ENCODE results near the gene TAOK2.
"Not testable (repeated sequence)": the region's sequence is repeated elsewhere in the genome, so short reads cannot be mapped to it uniquely, and the experiment has no call there.

The TAOK2 gene

GRCh38 chr16:30025574-30025973 lies 51.9 kb downstream of the TAOK2 start:
- FAIRE-seq: no peak

GRCh38 chr16:30026449-30026848 lies 52.8 kb downstream of the TAOK2 start:
- no peak for FAIRE-seq

GRCh38 chr16:30027588-30028437 lies 54.1 kb downstream of the TAOK2 start:
- FAIRE-seq: no peak

GRCh38 chr16:30028438-30029076 lies 54.9 kb downstream of the TAOK2 start:
- no peak for FAIRE-seq

- FAIRE-seq: no peak
These were observed 56.5 kb downstream of the TAOK2 start for GRCh38 chr16:30030011-30030685.

- FAIRE-seq: no peak
These were observed 57.3 kb downstream of the TAOK2 start, which contains the start of gene TLCD3B for GRCh38 chr16:30030841-30031413. TLCD3B (minus strand) TSS chr16:30031271; CDS start chr16:30030527, 744 bp downstream.

GRCh38 chr16:30031477-30031918 lies 57.8 kb downstream of the TAOK2 start:
- FAIRE-seq: no peak

- no peak for FAIRE-seq
These were observed 58.6 kb downstream of the TAOK2 start for GRCh38 chr16:30032083-30032819.

- FAIRE-seq: no peak
These were observed 59.6 kb downstream of the TAOK2 start for GRCh38 chr16:30033270-30033669.

- FAIRE-seq: no peak
These were observed 66.6 kb downstream of the TAOK2 start for GRCh38 chr16:30040221-30040620.

GRCh38 chr16:30040690-30041089 lies 67.0 kb downstream of the TAOK2 start:
- FAIRE-seq: not testable (repeated sequence)

GRCh38 chr16:30041841-30042240 lies 68.2 kb downstream of the TAOK2 start:
- FAIRE-seq: no peak

All from colon (tissue), 2 donors.